PC-3 (cell line): ENCODE data around the gene CWC25. TPM values are rescaled to one million over a fixed set of nuclear protein-coding genes. Genes with fewer than 3 reads are reported as not detected.

ENCODE experiments used
- ATAC-seq: fragments of 200-7000 bp; cut with Tn5 transposase; 2 replicates; pipeline ENCODE4 v1.9.1; 2020; ENCODE audit warnings: mild to moderate bottlenecking, moderate library complexity
- BruUV-seq: library from RNA; stranded (reverse); fragments of 400-500 nt; replicated peaks from 2 replicates; lab custom pipeline; 2021; lab: Mats Ljungman, UMichigan
- CTCF ChIA-PET: fragments of 300-600 bp; sonication (Branson Sonifier 250); formaldehyde crosslinking; loops from one replicate; lab custom pipeline; 2022; ENCODE audit warnings: antibody characterized with exemption; lab: Charles Lee
- POLR2A ChIA-PET: fragments of 300-600 bp; sonication (Branson Sonifier 250); formaldehyde crosslinking; loops from one replicate; lab custom pipeline; 2022; ENCODE audit warnings: antibody characterized with exemption; ENCODE audit not compliant: unreplicated experiment; lab: Charles Lee
- DNase-seq: peaks from one replicate; pipeline ENCODE4 v3.0.0-alpha.2; 2015
- H2AFZ ChIP-seq: fragments of 300-600 bp; sonication (generic); 2 replicates; pipeline ENCODE4 v1.6.0; 2016; ENCODE audit warnings: antibody characterized with exemption, low read length
- H3F3A ChIP-seq: fragments of 300-600 bp; sonication (generic); one replicate; pipeline ENCODE4 v1.6.0; 2017; ENCODE audit warnings: antibody characterized with exemption, low read length, control low read depth, mild to moderate bottlenecking; ENCODE audit not compliant: unreplicated experiment
- H3K27ac ChIP-seq: fragments of 300-600 bp; sonication (generic); 2 replicates; pipeline ENCODE4 v1.5.1; 2016; ENCODE audit warnings: mild to moderate bottlenecking, low read length
- H3K27me3 ChIP-seq: fragments of 300-600 bp; sonication (generic); 2 replicates; pipeline ENCODE4 v1.6.1; 2016; ENCODE audit warnings: low read length, mixed read lengths
- H3K36me3 ChIP-seq: fragments of 300-600 bp; sonication (generic); 2 replicates; pipeline ENCODE4 v1.6.1; 2016; ENCODE audit warnings: low read depth, mixed run types, low read length, mixed read lengths
- H3K4me1 ChIP-seq: fragments of 300-600 bp; sonication (generic); 2 replicates; pipeline ENCODE4 v1.5.1; 2016; ENCODE audit warnings: low read length; ENCODE audit not compliant: insufficient read depth
- H3K4me2 ChIP-seq: fragments of 300-600 bp; sonication (generic); 2 replicates; pipeline ENCODE4 v1.6.0; 2016; ENCODE audit warnings: low read length
- H3K4me3 ChIP-seq: fragments of 300-600 bp; sonication (generic); 2 replicates; pipeline ENCODE4 v1.5.1; 2016; ENCODE audit warnings: mild to moderate bottlenecking, low read length, mixed read lengths
- H3K79me2 ChIP-seq: fragments of 300-600 bp; sonication (generic); 2 replicates; pipeline ENCODE4 v1.6.1; 2017; ENCODE audit warnings: low read length, mixed read lengths
- H3K9ac ChIP-seq: fragments of 300-600 bp; sonication (generic); 2 replicates; pipeline ENCODE4 v1.6.0; 2016; ENCODE audit warnings: mild to moderate bottlenecking, low read length
- H3K9me2 ChIP-seq: fragments of 300-600 bp; sonication (generic); replicated peaks from 2 replicates; pipeline ENCODE4 v1.6.1; 2016; ENCODE audit warnings: mixed run types, low read length, mixed read lengths
- H3K9me3 ChIP-seq: fragments of 300-600 bp; sonication (generic); 2 replicates; pipeline ENCODE4 v1.6.1; 2016; ENCODE audit warnings: low read length, mixed read lengths
- H4K20me1 ChIP-seq: fragments of 300-600 bp; sonication (generic); 2 replicates; pipeline ENCODE4 v1.6.1; 2016; ENCODE audit warnings: low read length, mixed read lengths
- EZH2 ChIP-seq: fragments of 300-600 bp; sonication (generic); IDR thresholded peaks from one replicate; pipeline ENCODE4 v1.6.1; 2017; ENCODE audit warnings: antibody characterized with exemption, mild to moderate bottlenecking, low read length; ENCODE audit not compliant: unreplicated experiment
- EZH2phosphoT487 ChIP-seq: fragments of 300-600 bp; sonication (generic); IDR thresholded peaks from 2 replicates; pipeline ENCODE4 v1.6.1; 2018; ENCODE audit warnings: mild to moderate bottlenecking, antibody characterized with exemption, low read length, borderline replicate concordance
- intact Hi-C: fragments of 100-400 bp; cut with micrococcal nuclease; formaldehyde crosslinking; loops from 2 replicates; pipeline ENCODE4 v1.9.0; 2023
- microRNA-seq: library from miRNA; unstranded; fragments of <30 nt; microRNA quantifications from one replicate; pipeline ENCODE4 v1.1.0, GENCODE V29; 2020; ENCODE audit not compliant: unreplicated experiment
- total RNA-seq: library from RNA; depleted of rRNA; stranded (reverse); fragments of >200 nt; gene quantifications from 2 replicates; pipeline ENCODE4 v1.2.3, GENCODE V29; 2014; rRNA removed
- TF ChIP-seq, protein P1 (sequence below): fragments of 300-600 bp; sonication (generic); conservative IDR thresholded peaks from 2 replicates; pipeline ENCODE4 v1.5.1; 2017; ENCODE audit warnings: antibody characterized with exemption, low read depth, mild to moderate bottlenecking, low read length

The CWC25 gene
- total RNA-seq, 1 experiment from 2014 or later, result 15.0 TPM

DNA sequence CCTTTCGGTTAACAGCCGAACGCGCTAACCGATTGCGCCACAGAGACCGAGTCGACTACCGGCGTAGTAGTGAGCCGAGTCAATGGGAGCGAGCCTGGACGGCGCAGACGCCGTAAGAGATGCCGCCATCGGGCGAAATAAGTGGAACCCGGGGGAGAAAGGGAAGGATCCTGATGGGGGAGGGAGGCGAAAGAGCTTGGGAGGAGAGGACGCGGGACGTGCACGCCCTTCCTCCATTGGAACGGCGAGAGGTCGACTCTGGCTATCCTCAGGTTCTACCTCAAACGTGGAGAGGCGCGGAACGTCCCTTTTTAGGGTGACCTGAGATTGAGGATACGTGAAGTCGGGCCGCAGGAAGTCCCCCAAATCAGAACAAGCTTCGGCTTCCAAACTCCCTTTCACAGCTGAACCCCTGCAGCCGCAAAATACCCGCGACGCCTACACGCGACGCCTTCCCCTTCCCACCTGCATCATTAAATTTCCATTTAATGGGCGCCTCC, 73.3 kb downstream of the CWC25 start:
- Histone ChIP-seq H3K9ac (peak overlapping the region; percentile 96), H2AFZ (peak overlapping the region; percentile 84)
- peak; percentile 84 for DNase-seq

DNA sequence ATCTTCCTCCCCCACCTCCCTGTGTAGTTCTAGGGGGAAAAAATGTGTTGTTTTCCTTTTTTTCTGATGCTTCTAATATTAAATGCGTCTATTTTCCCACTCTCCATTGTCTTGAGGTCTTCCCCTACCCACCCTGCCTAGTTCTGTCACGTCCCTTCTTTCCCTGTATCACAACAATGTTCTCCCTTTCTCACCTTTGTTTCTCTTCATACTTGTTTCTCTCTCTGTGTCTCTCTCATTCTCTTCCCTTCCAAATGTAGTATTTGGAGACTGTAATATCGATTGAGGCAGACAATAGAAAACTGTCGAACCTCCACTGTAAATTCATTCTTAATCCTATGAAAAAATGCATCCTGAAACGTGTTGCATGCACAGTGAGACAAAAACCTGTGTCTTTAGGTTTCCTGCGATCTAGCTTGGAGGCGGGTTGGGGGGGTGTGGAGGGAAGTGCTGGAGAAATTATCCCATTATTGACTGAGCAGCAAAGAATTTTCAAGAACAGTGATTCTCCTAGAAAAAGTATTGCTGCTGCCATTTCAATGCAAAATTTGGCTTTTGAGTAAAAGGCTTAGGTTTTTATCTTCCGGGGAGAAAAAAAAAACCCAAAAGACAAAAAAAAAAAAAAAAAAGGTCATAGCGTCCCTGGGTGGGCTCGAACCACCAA, 73.8 kb downstream of the CWC25 start:
- Histone ChIP-seq H2AFZ (peak overlapping the region; percentile 56), H4K20me1 (0 out of 2 replicates have a peak, but pooled peaks cover 1% of the 10 kb centered on the region), H3K9me3 (no peaks in the 10 kb centered on the region), H3K36me3 (peaks cover 13% of the 10 kb centered on the region), H3K4me2 (peak overlapping the region; percentile 88), H3K9ac (peak overlapping the region; percentile 62; the same call in 1 of the 2 replicates), H3K79me2 (peaks cover 63% of the 10 kb centered on the region), H3F3A (no peaks in the 10 kb centered on the region), H3K27me3 (no peaks in the 10 kb centered on the region), H3K9me2 (no peaks in the 10 kb centered on the region), H3K4me3 (peak overlapping the region; percentile 94), H3K4me1 (peaks cover 20% of the 10 kb centered on the region), H3K27ac (no peak overlapping the region)
- ATAC-seq (no peak), DNase-seq (peak; percentile 38)
- CTCF ChIA-PET, result interaction anchor here (0.6 kb wide), 1 partner anchor 16 kb away, joined by 6 read pairs; no protein-coding TSS in a partner anchor
- intact Hi-C loops, result no loop called here
- TF ChIP-seq EZH2 (no peak), EZH2phosphoT487 (no peak)
- TF ChIP-seq, protein P1, sequence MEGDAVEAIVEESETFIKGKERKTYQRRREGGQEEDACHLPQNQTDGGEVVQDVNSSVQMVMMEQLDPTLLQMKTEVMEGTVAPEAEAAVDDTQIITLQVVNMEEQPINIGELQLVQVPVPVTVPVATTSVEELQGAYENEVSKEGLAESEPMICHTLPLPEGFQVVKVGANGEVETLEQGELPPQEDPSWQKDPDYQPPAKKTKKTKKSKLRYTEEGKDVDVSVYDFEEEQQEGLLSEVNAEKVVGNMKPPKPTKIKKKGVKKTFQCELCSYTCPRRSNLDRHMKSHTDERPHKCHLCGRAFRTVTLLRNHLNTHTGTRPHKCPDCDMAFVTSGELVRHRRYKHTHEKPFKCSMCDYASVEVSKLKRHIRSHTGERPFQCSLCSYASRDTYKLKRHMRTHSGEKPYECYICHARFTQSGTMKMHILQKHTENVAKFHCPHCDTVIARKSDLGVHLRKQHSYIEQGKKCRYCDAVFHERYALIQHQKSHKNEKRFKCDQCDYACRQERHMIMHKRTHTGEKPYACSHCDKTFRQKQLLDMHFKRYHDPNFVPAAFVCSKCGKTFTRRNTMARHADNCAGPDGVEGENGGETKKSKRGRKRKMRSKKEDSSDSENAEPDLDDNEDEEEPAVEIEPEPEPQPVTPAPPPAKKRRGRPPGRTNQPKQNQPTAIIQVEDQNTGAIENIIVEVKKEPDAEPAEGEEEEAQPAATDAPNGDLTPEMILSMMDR, result no peak
- POLR2A ChIA-PET, result no interaction called here
- BruUV-seq, result no TSS peak

More for the DNA sequence above, 73.3 kb downstream of the CWC25 start:
- no peaks in the 10 kb centered on the region for H3K27me3 ChIP-seq
- H3K27ac ChIP-seq, result peak overlapping the region; percentile 64
- H3K4me2 ChIP-seq, result peak overlapping the region; percentile 88
- peaks cover 58% of the 10 kb centered on the region for H3K79me2 ChIP-seq
- H3K4me3 ChIP-seq, result peak overlapping the region; percentile 94
- TF ChIP-seq, protein P1, result no peak
- TF ChIP-seq EZH2phosphoT487, result no peak
- no peak for TF ChIP-seq EZH2
- H3K36me3 ChIP-seq, result peaks cover 16% of the 10 kb centered on the region
- POLR2A ChIA-PET, result interaction anchor here (0.6 kb wide), 1 partner anchor 266 kb away, joined by 3 read pairs; no protein-coding TSS in a partner anchor
- H3K9me3 ChIP-seq, result no peaks in the 10 kb centered on the region
- CTCF ChIA-PET, result no interaction called here
- H4K20me1 ChIP-seq, result no peaks in the 10 kb centered on the region
- intact Hi-C loops, result loop anchor here (2.0 kb wide), 1 partner anchor 47 kb away; the partner anchor contains the start of gene PIP4K2B
- H3K4me1 ChIP-seq, result peaks cover 16% of the 10 kb centered on the region
- H3F3A ChIP-seq, result no peaks in the 10 kb centered on the region
- ATAC-seq, result peak; percentile 9
- no TSS peak for BruUV-seq
- H3K9me2 ChIP-seq, result no peaks in the 10 kb centered on the region

Small RNA genes within 50 kb of the gene (microRNA-seq; reads per million reads assigned to microRNA genes)
- not detected for gene MIR4727

Other genes with a start within 250 kb of the CWC25 start
- gene SRCIN1, start 219.4 kb downstream of the CWC25 start, total RNA-seq, result 1.8 and 2.6 TPM in 2 replicates
- 12.6 and 17.7 TPM in 2 replicates for gene EPOP, start 150.4 kb downstream of the CWC25 start, total RNA-seq
- gene MLLT6, start 120.0 kb downstream of the CWC25 start, total RNA-seq, result 24.7 and 28.7 TPM in 2 replicates
- 13.7 and 14.1 TPM in 2 replicates for gene CISD3, start 95.0 kb downstream of the CWC25 start, total RNA-seq
- gene PCGF2, start 77.0 kb downstream of the CWC25 start, total RNA-seq, result 14.1 and 15.8 TPM in 2 replicates
- gene PSMB3, start 72.6 kb downstream of the CWC25 start, total RNA-seq, result 366 and 441 TPM in 2 replicates
- gene PIP4K2B, start 25.8 kb downstream of the CWC25 start, total RNA-seq, result 25.5 and 43.7 TPM in 2 replicates
- 807 and 1,110 TPM in 2 replicates for gene RPL23, start 28.4 kb upstream of the CWC25 start, total RNA-seq
- 106 and 120 TPM in 2 replicates for gene LASP1, start 44.7 kb upstream of the CWC25 start, total RNA-seq
- gene FBXO47, start 142.1 kb upstream of the CWC25 start, total RNA-seq, result not detected in 2 replicates